SK-N-DZ (cell line): Measurements from ENCODE around the gene NCLN.
"Not testable (repeated sequence)": the region's sequence is repeated elsewhere in the genome, so short reads cannot be mapped to it uniquely, and the experiment has no call there.

Experiments used
- DNase-seq: peaks from one replicate; pipeline ENCODE4 v3.0.0-alpha.2; 2015; ENCODE audit warnings: low spot score

NCLN gene

DNA sequence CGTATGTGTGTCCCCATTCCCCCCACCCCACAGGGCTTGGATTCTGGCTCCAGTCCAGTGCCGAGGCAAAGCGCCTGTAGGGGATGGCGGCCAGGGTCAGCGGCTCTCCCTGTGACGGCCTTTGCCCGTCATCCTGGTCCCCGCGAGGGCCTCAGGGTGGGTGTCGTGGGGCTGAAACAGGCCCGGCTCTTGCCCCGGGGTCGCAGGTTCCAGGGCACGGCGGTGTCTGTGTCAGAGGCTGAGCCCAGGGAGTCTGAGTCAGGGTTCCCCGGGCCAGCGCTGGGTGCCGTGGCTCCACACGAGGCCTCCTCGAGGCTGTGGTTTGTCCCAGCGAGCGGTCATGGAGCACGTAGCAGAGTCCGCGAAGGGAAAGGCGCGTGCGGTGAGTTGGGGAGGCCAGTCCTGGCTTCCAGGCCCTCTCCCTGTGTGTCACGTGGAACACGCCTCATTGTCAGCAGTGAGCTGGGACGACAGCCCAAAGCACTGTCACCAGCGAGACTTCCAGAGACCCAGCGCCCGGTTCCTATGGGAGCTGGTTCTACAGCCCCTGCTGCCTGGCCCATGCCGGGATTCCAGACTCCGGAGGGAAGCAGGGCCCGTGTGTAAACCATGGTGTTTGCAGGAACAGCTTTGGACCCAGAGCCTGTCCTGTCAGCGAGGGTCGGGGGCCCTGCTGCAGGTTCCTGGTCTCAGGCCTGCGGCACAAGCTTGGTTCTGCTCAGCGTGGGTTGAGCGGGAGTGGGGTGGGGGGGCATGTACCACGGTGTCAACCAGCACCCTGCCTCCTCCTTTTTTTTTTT, 13.4 kb downstream of the NCLN start:
- no peak for DNase-seq

DNA sequence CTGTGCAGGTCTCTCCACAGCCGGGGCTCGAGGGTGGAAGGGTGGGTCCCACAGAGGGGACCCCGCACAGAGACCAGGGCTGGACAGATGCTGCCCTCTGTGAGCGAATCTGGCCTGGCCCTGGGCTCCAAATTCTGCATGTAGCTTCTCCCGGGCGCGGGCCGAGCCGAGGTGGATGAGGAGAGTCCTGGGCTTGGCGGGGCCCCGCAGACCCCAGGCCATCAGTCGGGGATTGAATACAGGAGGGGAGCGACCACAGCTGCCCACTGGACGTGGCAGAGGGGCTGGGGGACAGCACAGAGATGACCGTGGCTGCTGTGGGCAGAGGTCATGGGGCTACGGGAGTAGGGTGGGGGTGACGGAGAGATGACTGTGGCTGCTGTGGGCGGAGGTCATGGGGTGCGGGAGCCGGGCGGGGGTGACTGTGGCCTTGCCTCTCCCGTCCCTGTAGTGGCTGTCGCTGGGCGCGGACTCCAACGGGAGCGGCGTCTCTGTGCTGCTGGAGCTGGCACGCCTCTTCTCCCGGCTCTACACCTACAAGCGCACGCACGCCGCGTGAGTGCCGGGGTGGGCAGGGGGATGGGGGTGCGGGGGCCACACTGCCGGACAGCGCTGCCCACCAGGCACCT, 15.5 kb downstream of the NCLN start:
- DNase-seq = no peak

DNA sequence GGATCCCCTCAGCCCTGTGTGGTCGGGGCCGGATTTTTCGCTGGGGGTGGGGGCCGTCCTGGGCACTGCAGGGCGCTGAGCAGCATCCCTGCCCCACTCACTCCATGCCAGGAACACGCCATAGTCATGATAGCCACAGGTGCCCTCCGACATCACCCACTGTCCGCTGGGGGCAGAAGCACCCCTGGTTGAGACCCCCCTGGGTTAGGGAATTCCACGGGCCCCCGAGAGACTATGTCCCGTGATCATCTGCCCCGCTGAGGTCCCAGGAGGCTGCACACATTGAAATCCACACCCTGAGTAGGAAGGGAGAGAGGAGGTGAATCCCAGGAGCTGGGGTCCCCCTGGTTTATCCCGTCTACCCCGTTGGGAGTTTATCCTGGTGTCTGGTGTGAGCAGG, 16.2 kb downstream of the NCLN start:
- DNase-seq = no peak

- DNase-seq = no peak
Observed at GRCh38 chr19:3202346-3202745, 16.6 kb downstream of the NCLN start.

DNA sequence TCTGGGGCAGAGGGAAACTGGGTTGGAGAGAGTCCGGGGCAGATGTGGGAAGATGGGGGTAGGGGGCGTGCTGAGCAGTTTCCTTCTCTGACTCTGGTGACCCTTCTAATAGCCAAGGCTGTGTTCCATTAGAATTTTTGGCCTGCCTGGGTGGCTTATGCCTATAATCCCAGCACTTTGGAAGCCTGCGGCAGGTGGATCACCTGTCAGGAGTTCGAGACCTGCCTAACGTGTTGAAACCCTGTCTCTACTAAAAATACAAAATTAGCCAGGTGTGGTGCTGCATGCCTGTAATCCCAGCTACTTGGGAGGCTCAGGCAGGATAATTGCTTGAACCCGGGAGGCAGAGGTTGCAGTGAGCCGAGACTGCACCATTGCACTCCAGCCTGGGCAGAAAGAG, 17.2 kb downstream of the NCLN start:
- not testable (repeated sequence) for DNase-seq

DNA sequence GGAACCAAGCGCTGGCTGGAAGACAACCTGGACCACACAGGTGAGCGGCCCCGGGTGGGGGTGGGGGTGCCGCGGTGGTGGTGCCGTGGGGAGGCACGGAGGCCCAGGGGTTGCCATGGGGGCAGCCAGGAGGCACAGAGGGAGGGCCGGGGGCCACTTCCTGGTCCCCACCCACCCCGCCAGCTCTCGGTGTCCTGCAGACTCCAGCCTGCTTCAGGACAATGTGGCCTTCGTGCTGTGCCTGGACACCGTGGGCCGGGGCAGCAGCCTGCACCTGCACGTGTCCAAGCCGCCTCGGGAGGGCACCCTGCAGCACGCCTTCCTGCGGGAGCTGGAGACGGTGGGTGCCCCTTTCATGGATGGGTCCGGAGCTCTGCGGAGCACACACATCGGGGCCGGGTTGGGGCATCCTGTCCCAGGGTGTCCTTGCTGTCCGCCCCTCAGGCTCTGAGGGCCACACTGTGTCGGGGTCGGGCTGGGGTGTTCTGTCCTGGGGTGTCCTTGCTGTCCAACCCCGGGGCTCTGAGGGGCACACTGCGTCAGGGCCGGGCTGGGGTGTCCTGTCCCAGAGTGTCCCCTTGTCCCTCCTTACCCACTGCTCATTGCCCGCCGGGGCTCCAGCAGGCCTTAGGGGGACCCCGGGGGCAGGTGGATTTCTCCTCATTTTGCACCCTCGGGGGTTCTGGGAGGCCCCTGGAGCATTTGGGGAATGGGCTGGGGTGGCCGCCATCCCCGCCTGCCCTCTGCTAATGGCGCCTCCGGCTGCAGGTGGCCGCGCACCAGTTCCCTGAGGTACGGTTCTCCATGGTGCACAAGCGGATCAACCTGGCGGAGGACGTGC, 18.3 kb downstream of the NCLN start:
- DNase-seq = no peak

- no peak for DNase-seq
Observed at GRCh38 chr19:3204646-3205275, 19.0 kb downstream of the NCLN start.

- DNase-seq = no peak
Observed at GRCh38 chr19:3206216-3206953, 20.7 kb downstream of the NCLN start.

GRCh38 chr19:3207461-3208242, 21.9 kb downstream of the NCLN start:
- DNase-seq = no peak

DNA sequence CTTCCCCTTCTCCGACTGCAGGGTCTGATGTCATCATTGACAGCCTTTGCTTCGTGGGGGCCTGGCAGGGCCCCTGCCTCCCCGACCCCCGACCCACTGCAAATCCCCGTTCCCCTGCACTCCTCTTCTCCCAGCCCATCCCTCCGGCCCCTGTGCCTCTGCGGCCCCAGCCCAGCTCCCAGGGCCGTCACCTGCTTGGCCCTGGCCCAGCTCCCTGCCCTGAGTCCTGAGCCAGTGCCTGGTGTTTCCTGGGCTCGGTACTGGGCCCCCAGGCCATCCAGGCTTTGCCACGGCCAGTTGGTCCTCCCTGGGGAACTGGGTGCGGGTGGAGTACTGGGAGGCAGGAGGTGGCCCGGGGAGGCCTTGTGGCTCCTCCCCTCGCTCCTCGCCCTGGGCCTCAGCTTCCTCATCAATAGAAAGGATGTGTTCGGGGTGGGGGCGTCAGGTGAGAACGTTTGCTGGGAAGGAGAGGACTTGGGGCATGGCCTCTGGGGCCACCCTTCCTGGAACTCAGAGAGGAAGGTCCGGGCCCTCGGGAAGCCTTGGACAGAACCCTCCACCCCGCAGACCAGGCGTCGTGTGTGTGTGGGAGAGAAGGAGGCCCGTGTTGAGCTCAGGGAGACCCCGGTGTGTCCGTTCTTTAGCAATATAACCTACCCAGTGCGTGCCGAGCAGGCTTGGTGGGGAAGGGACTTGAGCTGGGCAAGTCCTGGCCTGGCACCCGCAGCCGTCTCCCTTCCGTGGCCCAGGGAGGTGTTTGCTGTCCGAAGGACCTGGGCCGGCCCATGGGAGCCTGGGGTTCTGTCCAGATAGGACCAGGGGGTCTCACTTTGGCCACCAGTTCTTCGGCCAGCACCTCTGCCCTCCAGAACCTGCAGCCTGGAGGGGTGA, 22.8 kb downstream of the NCLN start:
- no peak for DNase-seq

- peak; percentile 56 for DNase-seq
Observed at GRCh38 chr19:3210347-3211017, 24.8 kb downstream of the NCLN start.

DNA sequence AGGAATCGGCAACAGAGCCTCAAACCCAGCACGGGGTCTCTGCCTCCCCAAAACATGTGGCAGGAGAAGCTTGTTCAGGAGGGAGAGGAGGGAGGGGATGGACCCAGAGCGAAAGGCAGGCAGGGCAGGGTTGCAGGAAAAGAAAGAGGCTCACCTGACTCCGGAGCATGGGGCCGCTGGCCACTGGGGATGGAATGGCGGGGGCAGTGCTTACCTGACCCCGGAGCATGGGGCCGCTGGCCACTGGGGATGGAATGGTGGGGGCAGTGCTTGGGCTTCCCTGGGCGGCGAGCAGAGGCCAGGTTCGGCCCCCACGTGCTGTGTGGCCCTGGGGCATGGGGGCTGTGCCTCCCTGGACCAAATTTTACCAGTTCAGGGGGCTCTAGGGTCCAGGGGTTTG, 25.5 kb downstream of the NCLN start:
- DNase-seq = no peak

DNA sequence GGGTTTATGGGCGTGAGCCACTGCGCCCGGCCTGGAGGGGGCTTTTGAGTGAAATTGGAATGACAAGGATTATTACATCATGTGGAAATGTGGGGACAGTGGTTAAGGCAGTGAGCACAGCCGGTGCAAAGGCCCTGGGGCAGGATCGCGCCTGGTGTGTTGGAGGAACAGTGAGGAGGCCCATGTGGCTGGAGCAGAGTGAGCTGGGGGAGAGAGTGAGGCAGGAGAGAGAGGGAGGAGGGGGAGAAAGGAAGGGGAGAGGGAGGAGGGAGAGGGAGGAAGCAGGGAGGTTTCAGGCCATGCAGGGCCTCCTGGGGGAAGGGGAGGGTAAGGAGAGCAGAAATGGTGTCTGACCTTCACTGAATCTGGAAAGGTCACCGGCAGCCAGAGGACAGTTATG, 27.4 kb downstream of the NCLN start:
- no peak for DNase-seq

DNA sequence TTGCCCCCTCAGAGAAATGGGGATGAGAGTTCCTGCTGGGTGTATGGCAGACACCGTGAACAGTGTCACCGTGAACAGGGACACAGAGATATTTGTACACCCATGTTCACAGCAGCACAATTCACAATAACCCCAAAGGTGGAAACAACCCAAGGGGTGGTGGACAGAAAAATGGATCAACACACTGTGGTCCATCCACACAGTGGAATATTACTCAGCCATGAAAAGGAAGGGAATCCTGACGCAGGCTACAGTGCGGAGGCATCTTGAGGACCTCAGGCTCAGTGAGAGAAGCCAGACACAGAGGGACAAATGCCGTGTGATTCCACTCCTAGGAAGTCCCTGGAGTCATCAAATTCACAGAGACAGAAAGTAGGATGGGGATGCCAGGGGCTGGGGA, 31.1 kb downstream of the NCLN start:
- DNase-seq = no peak

DNA sequence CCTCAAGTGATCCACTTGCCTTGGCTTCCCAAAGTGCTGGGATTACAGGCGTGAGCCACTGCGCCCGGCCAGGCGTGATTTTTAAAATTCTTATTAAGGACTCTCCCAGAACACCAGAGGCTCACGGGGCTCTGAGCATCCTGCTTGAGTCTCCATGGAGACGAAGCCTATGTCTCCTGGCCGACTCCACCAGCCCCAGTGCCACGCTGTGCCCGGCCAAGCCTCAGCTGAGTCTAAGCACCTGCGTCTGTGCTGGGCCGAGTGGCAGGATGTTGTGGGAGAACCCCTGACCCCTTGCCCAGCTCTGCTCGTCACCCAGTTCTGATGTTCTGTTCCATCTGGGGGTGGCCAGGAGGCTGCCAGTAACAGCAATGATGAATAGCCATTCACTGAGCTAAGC, 34.8 kb downstream of the NCLN start:
- DNase-seq = no peak

DNA sequence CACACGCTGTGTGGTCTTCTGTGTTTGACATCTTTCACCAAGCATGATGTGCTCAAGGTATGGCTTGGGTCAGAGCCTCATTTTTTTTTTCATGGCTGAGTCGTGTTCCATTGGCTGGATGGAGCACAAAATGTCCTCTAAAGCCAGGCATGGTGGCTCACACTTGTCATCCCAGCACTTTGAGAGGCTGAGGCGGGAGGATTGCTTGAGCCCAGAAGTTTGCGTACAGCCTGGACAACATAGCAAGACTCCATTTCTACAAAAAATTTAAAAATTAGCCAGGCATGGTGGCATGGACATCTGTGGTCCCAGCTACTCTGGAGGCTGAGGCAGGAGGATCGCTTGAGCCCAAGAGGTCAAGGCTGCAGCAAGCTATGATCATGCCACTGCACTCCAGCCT, 35.8 kb downstream of the NCLN start:
- DNase-seq = not testable (repeated sequence)

DNA sequence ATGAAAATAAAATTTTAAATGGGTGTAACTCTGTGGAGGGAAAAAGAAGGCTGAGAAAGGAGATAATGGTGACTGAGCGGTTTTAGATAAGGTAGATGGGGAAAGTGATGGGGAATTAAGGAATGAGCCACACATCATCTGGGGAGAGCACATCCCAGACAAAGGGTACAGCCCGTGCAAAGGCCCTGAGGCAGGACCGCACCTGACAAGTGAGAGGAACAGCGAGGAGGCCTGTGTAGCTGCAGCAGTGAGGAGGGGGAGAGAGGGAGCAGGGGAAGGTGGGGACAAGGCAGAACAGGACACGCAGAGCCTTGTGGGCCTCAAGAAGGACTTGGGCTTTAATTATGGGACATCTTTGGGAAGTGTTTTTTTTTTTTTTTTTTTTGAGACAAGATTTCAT, 37.0 kb downstream of the NCLN start:
- no peak for DNase-seq

DNA sequence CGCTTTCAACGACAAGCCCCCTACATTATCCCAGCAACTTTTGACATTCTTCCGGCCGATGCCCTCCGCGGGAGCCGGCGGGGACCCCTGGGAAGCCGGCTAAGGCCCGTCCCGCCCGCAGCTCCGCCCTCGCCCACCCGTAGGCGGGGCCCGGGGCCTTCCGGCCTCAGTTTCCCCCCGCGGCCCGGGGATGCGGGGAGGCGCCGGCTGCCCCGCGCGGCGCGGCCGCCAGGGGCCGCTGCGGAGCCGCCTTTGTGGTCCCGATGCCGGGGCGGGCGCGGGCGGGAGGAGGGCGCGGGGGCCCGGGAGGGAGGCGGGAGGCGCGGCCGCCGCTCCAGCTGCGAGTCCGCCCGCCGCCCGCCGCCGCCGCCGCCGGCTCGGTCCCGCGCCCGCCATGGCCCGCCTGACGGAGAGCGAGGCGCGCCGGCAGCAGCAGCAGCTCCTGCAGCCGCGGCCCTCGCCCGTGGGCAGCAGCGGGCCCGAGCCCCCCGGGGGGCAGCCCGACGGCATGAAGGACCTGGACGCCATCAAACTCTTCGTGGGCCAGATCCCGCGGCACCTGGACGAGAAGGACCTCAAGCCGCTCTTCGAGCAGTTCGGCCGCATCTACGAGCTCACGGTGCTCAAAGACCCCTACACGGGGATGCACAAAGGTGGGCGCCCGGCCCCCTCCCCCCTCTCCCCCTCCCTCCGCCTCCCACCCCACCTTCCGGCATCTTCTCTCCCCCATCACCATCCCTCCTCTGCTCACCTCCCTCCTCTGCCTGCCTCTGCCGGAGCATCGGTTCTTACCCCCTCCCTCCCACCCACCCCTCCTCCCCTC, 38.8 kb downstream of the NCLN start, which contains the start of gene CELF5:
Gene CELF5, plus strand, starts transcription at position 316 of the 823 bp plus-strand sequence. Its CDS starts 79 bp downstream, at position 395.
- no peak for DNase-seq
